HEK293 (cell line): ENCODE results near the gene CHN1.
A peak's percentile ranks its signal among the peaks of the same experiment; 100 is the strongest.

ENCODE experiments used
- CTCF ChIP-seq: fragments of 450-650 bp; formaldehyde crosslinking; IDR thresholded peaks from 2 replicates; pipeline ENCODE4 v1.5.1; 2016; ENCODE audit warnings: missing biosample characterization, missing genetic modification characterization
- HOXA7 ChIP-seq: sonication (generic); formaldehyde crosslinking; IDR thresholded peaks from 2 replicates; pipeline ENCODE4 v1.8.1; 2022; ENCODE audit warnings: missing genetic modification reagents, borderline replicate concordance
- PRDM6 ChIP-seq: fragments of 450-650 bp; formaldehyde crosslinking; IDR thresholded peaks from 2 replicates; pipeline ENCODE4 v1.5.1; 2017; ENCODE audit warnings: missing biosample characterization, missing genetic modification characterization
- REST ChIP-seq: fragments of 450-650 bp; formaldehyde crosslinking; IDR thresholded peaks from 2 replicates; pipeline ENCODE4 v1.5.1; 2016; ENCODE audit warnings: missing biosample characterization, missing genetic modification characterization
- TRIM28 ChIP-seq: IDR thresholded peaks from 2 replicates; pipeline ENCODE4 v1.6.1; 2011; ENCODE audit warnings: low read length, control low read depth, borderline replicate concordance
- ZFP37 ChIP-seq: fragments of 450-650 bp; formaldehyde crosslinking; IDR thresholded peaks from 2 replicates; pipeline ENCODE4 v1.5.1; 2016; ENCODE audit warnings: missing biosample characterization, missing genetic modification characterization
- ZNF121 ChIP-seq: fragments of 450-650 bp; formaldehyde crosslinking; IDR thresholded peaks from 2 replicates; pipeline ENCODE4 v1.5.1; 2016; ENCODE audit warnings: missing biosample characterization, missing genetic modification characterization
- ZNF133 ChIP-seq: fragments of 450-650 bp; formaldehyde crosslinking; IDR thresholded peaks from 2 replicates; pipeline ENCODE4 v1.5.1; 2016; ENCODE audit warnings: missing biosample characterization, missing genetic modification characterization
- ZNF175 ChIP-seq: fragments of 450-650 bp; formaldehyde crosslinking; IDR thresholded peaks from 2 replicates; pipeline ENCODE4 v1.5.1; 2016; ENCODE audit warnings: missing biosample characterization, missing genetic modification characterization
- ZSCAN18 ChIP-seq: fragments of 450-650 bp; formaldehyde crosslinking; IDR thresholded peaks from 2 replicates; pipeline ENCODE4 v1.5.1; 2016; ENCODE audit warnings: missing biosample characterization, missing genetic modification characterization

GRCh38 chr2:174748948-174749347 lies 256.2 kb downstream of the CHN1 start:
- TF ChIP-seq HOXA7 (CRISPR knock-in tag) (no peak), ZNF175 (tag by site-specific recombination) (no peak), CTCF (tag by site-specific recombination) (peak; percentile 68), ZNF133 (tag by site-specific recombination) (no peak), REST (no peak), ZSCAN18 (tag by site-specific recombination) (no peak), PRDM6 (tag by site-specific recombination) (no peak), ZFP37 (no peak), ZNF121 (tag by site-specific recombination) (no peak), TRIM28 (no peak)
